Ovary (tissue), 9 donors: Measurements from ENCODE around the gene PTPN21. TPM values are rescaled to one million over a fixed set of nuclear protein-coding genes. Genes with fewer than 3 reads are reported as not detected.

Experiments
- DNase-seq, 5 donors: peaks; one replicate each; pipeline ENCODE4 v3.0.0-alpha.2; 2019 to 2020
- H3K27ac ChIP-seq, 2 donors: fragments of 200-600 bp; one replicate each; pipeline versions ENCODE4 v1.5.1 to v1.8.0; 2019 to 2022
- H3K27me3 ChIP-seq: fragments of 200-600 bp; one replicate; pipeline ENCODE4 v1.8.0; 2022
- H3K36me3 ChIP-seq: fragments of 200-600 bp; sonication (generic); one replicate; pipeline ENCODE4 v1.5.1; 2019
- H3K4me1 ChIP-seq: one replicate; pipeline ENCODE4 v1.8.1; 2013; ENCODE audit warnings: mild to moderate bottlenecking, moderate library complexity; ENCODE audit not compliant: insufficient read depth
- H3K4me3 ChIP-seq: fragments of 200-600 bp; sonication (generic); one replicate; pipeline ENCODE4 v1.5.1; 2017
- H3K9me3 ChIP-seq, 2 donors: fragments of 200-600 bp in 1 of 2; sonication (generic) in 1 of 2; one replicate each; pipeline versions ENCODE4 v1.5.1 to v1.8.1; 2013 to 2019; ENCODE audit warnings: mild to moderate bottlenecking in 1 of 2, moderate library complexity in 1 of 2
- EP300 ChIP-seq: sonication (generic); formaldehyde crosslinking; IDR thresholded peaks from one replicate; pipeline ENCODE4 v1.6.1; 2017; ENCODE audit warnings: antibody characterized with exemption
- POLR2A ChIP-seq: fragments of 450-650 bp; IDR thresholded peaks from one replicate; pipeline ENCODE4 v1.6.1; 2017; ENCODE audit warnings: antibody characterized with exemption, mild to moderate bottlenecking, moderate library complexity
- WGBS, 3 donors: extraction: QIAGEN DNeasy Blood & Tissue Kit in 1 of 3; methylation state at CpG; one replicate each; pipeline versions ENCODE4 v1.1.5 to v1.1.7; 2013 to 2017; 5-methylcytosine and 5-hydroxymethylcytosine counted together
- intact Hi-C, 4 donors: fragments of 100-400 bp; cut with DNase I; formaldehyde crosslinking; loops; one replicate each; pipeline versions ENCODE4 v1.11.0 to v1.15.1; 2022 to 2023
- polyA plus RNA-seq, 2 donors: library from polyadenylated mRNA; stranded (reverse); fragments of 200-250 nt in 1 of 2; fragments of 350-450 nt in 1 of 2; fragmentation: Illumina TruSeq in 1 of 2; extraction: RNeasy Lipid Tissue Mini Kit (QIAGEN cat#74804) in 1 of 2; gene quantifications; one replicate each; pipeline ENCODE4 v1.2.3, GENCODE V29; 2013 to 2014
- total RNA-seq, 7 donors: library from RNA; depleted of rRNA in 2 of 7; stranded (reverse); fragments of >200 nt in 2 of 7; fragmentation: NEBNext Ultra II Directional in 3 of 7; extraction: Animal tissue kit (Norgen Biotek cat#: 25700) in 3 of 7; gene quantifications; one replicate each; pipeline versions ENCODE4 v1.1.0 to v1.2.4, GENCODE V29; 2016 to 2023
- TF ChIP-seq, protein P1 (sequence below), 3 donors: fragments of 450-650 bp in 2 of 3; fragments of 200-600 bp in 1 of 3; IDR thresholded peaks; one replicate each; pipeline versions ENCODE4 v1.5.1 to v1.8.0; 2016 to 2022; ENCODE audit warnings: antibody characterized with exemption in 3 of 3, mild to moderate bottlenecking in 1 of 3
- donor health status: DM: no; HTN: no; CAD: no; lungs with moderate emphysema.
- donor health status: DM: no; HTN: no; CAD: no.
- donor health status: Bipolar disorder and iron deficiency.
- donor health status: DM: yes; HTN: yes; CAD: no.
- donor health status: DM: no; HTN: no; CAD: no.
- donor health status: DM: yes; HTN: yes; CAD: no.

PTPN21 gene
- total and polyA plus RNA-seq, 9 donors = 12.0 to 76.7 (median 26.3) TPM

DNA sequence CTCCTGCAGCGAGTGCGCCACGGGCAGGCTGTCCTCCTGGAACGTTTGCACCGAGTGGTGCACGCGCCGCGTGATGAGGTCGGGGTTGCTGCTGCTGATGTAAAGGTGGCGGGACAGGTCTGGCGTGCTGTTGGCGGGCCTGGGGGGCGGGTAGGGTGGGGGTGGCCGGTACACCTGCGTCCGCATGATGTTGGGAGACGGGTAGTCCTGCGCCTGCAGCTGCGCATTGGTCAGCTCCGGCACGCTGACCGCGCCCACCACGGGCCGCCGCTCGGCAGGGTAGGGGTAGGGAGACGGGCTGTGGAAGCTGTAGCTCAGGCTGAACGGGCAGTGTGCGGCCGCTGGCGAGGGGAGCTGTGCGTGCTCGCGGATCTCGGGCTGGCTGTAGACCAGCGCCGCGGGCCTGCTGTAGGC lies 75.2 kb downstream of the PTPN21 start:
- intact Hi-C loops = no loop called here
- no peaks in the 10 kb centered on the region for H3K9me3 ChIP-seq
- H3K36me3 ChIP-seq = no peaks in the 10 kb centered on the region
- H3K27me3 ChIP-seq = no peaks in the 10 kb centered on the region
- no peak for DNase-seq
- H3K4me3 ChIP-seq = no peak overlapping the region
- TF ChIP-seq EP300 (no peak), POLR2A (no peak)
- TF ChIP-seq, protein P1, sequence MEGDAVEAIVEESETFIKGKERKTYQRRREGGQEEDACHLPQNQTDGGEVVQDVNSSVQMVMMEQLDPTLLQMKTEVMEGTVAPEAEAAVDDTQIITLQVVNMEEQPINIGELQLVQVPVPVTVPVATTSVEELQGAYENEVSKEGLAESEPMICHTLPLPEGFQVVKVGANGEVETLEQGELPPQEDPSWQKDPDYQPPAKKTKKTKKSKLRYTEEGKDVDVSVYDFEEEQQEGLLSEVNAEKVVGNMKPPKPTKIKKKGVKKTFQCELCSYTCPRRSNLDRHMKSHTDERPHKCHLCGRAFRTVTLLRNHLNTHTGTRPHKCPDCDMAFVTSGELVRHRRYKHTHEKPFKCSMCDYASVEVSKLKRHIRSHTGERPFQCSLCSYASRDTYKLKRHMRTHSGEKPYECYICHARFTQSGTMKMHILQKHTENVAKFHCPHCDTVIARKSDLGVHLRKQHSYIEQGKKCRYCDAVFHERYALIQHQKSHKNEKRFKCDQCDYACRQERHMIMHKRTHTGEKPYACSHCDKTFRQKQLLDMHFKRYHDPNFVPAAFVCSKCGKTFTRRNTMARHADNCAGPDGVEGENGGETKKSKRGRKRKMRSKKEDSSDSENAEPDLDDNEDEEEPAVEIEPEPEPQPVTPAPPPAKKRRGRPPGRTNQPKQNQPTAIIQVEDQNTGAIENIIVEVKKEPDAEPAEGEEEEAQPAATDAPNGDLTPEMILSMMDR (IDR thresholded peaks at IDR 0.05) = no peak
- H3K4me1 ChIP-seq = peaks cover 2% of the 10 kb centered on the region
- no peak overlapping the region for H3K27ac ChIP-seq
- 86 to 94% (median 88%) methylated on average over 40 of the region's 40 CpGs for WGBS, 3 donors

DNA sequence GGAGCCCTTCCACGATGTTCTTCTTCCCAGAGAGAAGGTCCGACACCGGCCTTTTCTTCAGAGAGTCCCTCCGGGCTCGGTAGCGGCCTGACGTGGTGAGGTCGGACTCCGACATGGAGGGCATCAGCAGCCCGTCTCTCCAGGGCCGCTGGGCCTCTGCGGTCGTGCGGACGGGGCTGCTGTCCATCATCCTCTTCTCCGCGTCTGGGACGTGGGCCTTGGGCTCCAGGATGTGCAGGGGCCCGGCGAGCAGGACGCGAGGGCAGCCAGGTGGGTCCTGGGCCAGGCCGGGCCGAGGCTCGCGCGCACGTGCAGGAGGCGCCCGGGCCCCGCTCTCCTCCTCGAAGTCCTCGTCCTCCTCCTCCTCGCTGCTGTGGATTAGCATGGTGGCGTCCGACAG lies 75.9 kb downstream of the PTPN21 start:
- Histone ChIP-seq H3K9me3 (no peaks in the 10 kb centered on the region), H3K4me3 (no peak overlapping the region), H3K27me3 (no peaks in the 10 kb centered on the region), H3K36me3 (no peaks in the 10 kb centered on the region), H3K4me1 (peaks cover 7% of the 10 kb centered on the region), H3K27ac (no peak overlapping the region)
- TF ChIP-seq EP300 (no peak), POLR2A (no peak)
- TF ChIP-seq, protein P1 (IDR thresholded peaks at IDR 0.05) = no peak
- no peak for DNase-seq
- WGBS, 3 donors = 96 to 98% (median 96%) methylated on average over 36 of the region's 36 CpGs
- intact Hi-C loops = no loop called here

DNA sequence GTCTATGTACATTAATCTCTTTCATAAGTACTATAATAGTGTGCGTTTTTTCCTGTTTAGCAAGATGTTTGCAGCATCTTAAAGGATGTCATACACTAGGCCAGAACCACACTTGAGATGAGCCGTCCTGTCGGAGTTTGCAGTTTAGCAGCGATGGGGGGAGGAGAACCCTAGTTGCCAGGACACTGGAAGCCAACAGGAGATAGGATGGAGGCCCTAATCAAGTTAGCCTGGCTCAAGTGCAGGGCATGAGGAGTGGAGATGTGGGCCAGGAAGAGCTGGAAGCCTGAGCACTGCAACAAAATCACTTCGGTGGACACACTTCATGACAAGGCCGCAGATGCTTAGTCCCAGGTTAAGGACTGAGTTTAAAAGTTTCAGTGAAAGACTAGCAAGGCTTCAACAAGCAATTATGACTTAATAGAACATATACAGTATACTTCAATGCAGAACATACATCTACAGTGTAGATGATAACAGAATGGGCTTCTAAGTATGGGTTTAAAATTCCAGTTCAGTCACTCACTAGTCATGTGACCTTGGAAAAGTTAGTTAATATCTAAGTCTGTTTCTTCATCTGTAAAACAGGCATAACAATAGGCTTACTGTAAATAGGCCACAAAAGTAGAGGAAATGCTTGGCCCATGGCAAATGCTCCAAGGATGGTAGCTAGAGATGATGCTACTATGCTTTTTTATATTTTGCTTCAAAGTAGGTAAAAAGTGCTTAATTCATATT lies 77.1 kb downstream of the PTPN21 start:
- H3K27ac ChIP-seq = no peak overlapping the region
- intact Hi-C loops = no loop called here
- H3K4me1 ChIP-seq = peaks cover 9% of the 10 kb centered on the region
- TF ChIP-seq, protein P1 (IDR thresholded peaks at IDR 0.05) = no peak
- TF ChIP-seq EP300 = no peak
- no peak for TF ChIP-seq POLR2A
- 85 to 90% (median 88%) methylated on average over 6 of the region's 6 CpGs for WGBS, 3 donors
- no peak overlapping the region for H3K4me3 ChIP-seq
- H3K36me3 ChIP-seq = no peaks in the 10 kb centered on the region
- no peaks in the 10 kb centered on the region for H3K9me3 ChIP-seq
- no peak for DNase-seq
- no peaks in the 10 kb centered on the region for H3K27me3 ChIP-seq

DNA sequence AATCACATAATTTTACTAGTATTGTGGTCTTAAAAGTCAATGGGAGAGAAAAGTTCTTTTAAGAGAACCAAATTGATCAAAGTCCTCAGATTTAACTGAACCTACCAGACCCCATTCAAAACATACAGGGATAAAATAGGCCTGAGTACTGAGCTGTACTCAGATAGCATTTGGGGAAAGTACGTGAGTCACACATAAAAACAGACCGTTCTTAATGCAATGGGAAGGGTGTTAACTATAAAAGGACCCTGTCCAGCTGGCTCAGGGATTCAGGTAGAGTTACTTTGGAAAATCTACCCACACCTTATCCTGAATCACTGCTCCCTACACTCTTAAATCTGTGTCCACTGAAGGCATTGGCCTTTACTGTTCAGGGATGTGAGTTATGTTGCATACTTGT lies 78.0 kb downstream of the PTPN21 start:
- H3K36me3 ChIP-seq = no peaks in the 10 kb centered on the region
- DNase-seq = no peak
- TF ChIP-seq, protein P1 (IDR thresholded peaks at IDR 0.05) = no peak
- TF ChIP-seq POLR2A (no peak), EP300 (no peak)
- H3K4me3 ChIP-seq = no peak overlapping the region
- H3K4me1 ChIP-seq = peaks cover 8% of the 10 kb centered on the region
- intact Hi-C loops = no loop called here
- no peak overlapping the region for H3K27ac ChIP-seq
- WGBS, 3 donors = 57 to 68% (median 65%) methylated on average over 2 of the region's 2 CpGs
- H3K9me3 ChIP-seq = no peaks in the 10 kb centered on the region
- H3K27me3 ChIP-seq = no peaks in the 10 kb centered on the region
